Caco-2 (cell line): Measurements from ENCODE around the gene ABCA3. TPM values are rescaled to one million over a fixed set of nuclear protein-coding genes. Genes with fewer than 3 reads are reported as not detected.

ENCODE experiments used
- BruUV-seq: library from RNA; stranded (reverse); fragments of 400-500 nt; replicated peaks from 2 replicates; lab custom pipeline; 2021; lab: Mats Ljungman, UMichigan
- CTCF ChIA-PET: fragments of 300-600 bp; sonication (Branson Sonifier 250); formaldehyde crosslinking; loops from one replicate; lab custom pipeline; 2022; ENCODE audit warnings: antibody characterized with exemption; lab: Charles Lee
- POLR2A ChIA-PET: fragments of 300-600 bp; sonication (Branson Sonifier 250); formaldehyde crosslinking; loops from one replicate; lab custom pipeline; 2022; ENCODE audit warnings: antibody characterized with exemption; lab: Charles Lee
- DNase-seq, 2 experiments: peaks; one replicate each; pipeline versions ENCODE4 v3.0.0 to v3.0.0-alpha.2; 2020 to 2022
- H3K27me3 ChIP-seq: replicated peaks from 2 replicates; pipeline ENCODE4 v1.6.0; 2011; ENCODE audit warnings: low read length; ENCODE audit not compliant: control insufficient read depth, insufficient read depth
- H3K36me3 ChIP-seq: 2 replicates; pipeline ENCODE4 v1.5.1; 2011; ENCODE audit warnings: low read length; ENCODE audit not compliant: control insufficient read depth, insufficient read depth
- H3K4me1 ChIP-seq: fragments of 250-450 bp; sonication (Bioruptor Pico); 2 replicates; pipeline ENCODE4 v1.5.1; 2020; ENCODE audit warnings: mild to moderate bottlenecking
- H3K4me3 ChIP-seq: 2 replicates; pipeline ENCODE4 v1.5.1; 2011; ENCODE audit warnings: low read depth, mild to moderate bottlenecking, control low read depth, low read length
- H3K9me3 ChIP-seq: fragments of 250-450 bp; sonication (Bioruptor Pico); 2 replicates; pipeline ENCODE4 v1.5.1; 2020; ENCODE audit warnings: mild to moderate bottlenecking, moderate library complexity
- H3K27ac Mint-ChIP-seq: one replicate; pipeline ENCODE4 v1.8.0; 2022; ENCODE audit warnings: mixed read lengths; ENCODE audit not compliant: unreplicated experiment
- H3K27me3 Mint-ChIP-seq: one replicate; pipeline ENCODE4 v1.8.0; 2022; ENCODE audit warnings: mixed read lengths; ENCODE audit not compliant: insufficient read depth, unreplicated experiment
- H3K36me3 Mint-ChIP-seq: one replicate; pipeline ENCODE4 v1.8.0; 2022; ENCODE audit warnings: mild to moderate bottlenecking, mixed read lengths; ENCODE audit not compliant: insufficient read depth, unreplicated experiment
- H3K4me1 Mint-ChIP-seq: one replicate; pipeline ENCODE4 v1.8.0; 2022; ENCODE audit warnings: low read depth, mixed read lengths; ENCODE audit not compliant: unreplicated experiment
- H3K4me3 Mint-ChIP-seq: one replicate; pipeline ENCODE4 v1.8.0; 2022; ENCODE audit warnings: mild to moderate bottlenecking, moderate library complexity, mixed read lengths; ENCODE audit not compliant: unreplicated experiment
- H3K9me3 Mint-ChIP-seq: one replicate; pipeline ENCODE4 v1.8.0; 2022; ENCODE audit warnings: mixed read lengths; ENCODE audit not compliant: unreplicated experiment
- CTCF ChIP-seq, 2 experiments: fragments of 200-600 bp in 1 of 2; IDR thresholded peaks; 1 replicate in 1 of 2; 2 replicates in 1 of 2; pipeline versions ENCODE4 v1.5.1 to v1.8.0; 2011 to 2022; ENCODE audit warnings: antibody characterized with exemption in 1 of 2, control low read depth in 1 of 2, inconsistent platforms in 1 of 2, low read depth in 1 of 2, low read length in 1 of 2, mild to moderate bottlenecking in 1 of 2, moderate library complexity in 1 of 2; ENCODE audit not compliant: insufficient read depth in 1 of 2, severe bottlenecking in 1 of 2, unreplicated experiment in 1 of 2
- intact Hi-C: fragments of 100-400 bp; cut with micrococcal nuclease; formaldehyde crosslinking; loops from one replicate; pipeline ENCODE4 v1.10.0; 2022; ENCODE audit not compliant: unreplicated experiment
- total RNA-seq: library from RNA; stranded (reverse); gene quantifications from 2 replicates; pipeline ENCODE4 v1.2.3, GENCODE V29; 2022

ABCA3 gene
- total RNA-seq, 1 experiment from 2014 or later: 16.1 TPM

- peaks cover 6% of the 10 kb centered on the region for H3K36me3 Mint-ChIP-seq
- no peak for DNase-seq
- intact Hi-C loops: no loop called here
- H3K27ac Mint-ChIP-seq: no peak overlapping the region
- H3K4me1 Mint-ChIP-seq: no peaks in the 10 kb centered on the region
- TF ChIP-seq CTCF (IDR thresholded peaks at IDR 0.05; ENCODE audit: insufficient read depth in 1 of 2, low read depth in 1 of 2, low read length in 1 of 2, severe bottlenecking in 1 of 2, unreplicated experiment in 1 of 2): no peak
- Histone ChIP-seq H3K9me3 (no peaks in the 10 kb centered on the region), H3K4me1 (no peaks in the 10 kb centered on the region), H3K4me3 (no peak overlapping the region), H3K36me3 (no peaks in the 10 kb centered on the region), H3K27me3 (no peaks in the 10 kb centered on the region)
- H3K4me3 Mint-ChIP-seq: no peak overlapping the region
- no peaks in the 10 kb centered on the region for H3K9me3 Mint-ChIP-seq
- ChIA-PET POLR2A (interaction anchor here (0.8 kb wide), 1 partner anchor 29 kb away, joined by 3 read pairs; the partner anchor contains the start of gene ECI1), CTCF (no interaction called here)
- H3K27me3 Mint-ChIP-seq: peaks cover 3% of the 10 kb centered on the region
- BruUV-seq: no TSS peak
These were observed 60.1 kb downstream of the ABCA3 start for GRCh38 chr16:2280461-2280860.

GRCh38 chr16:2278956-2279800 is 61.4 kb downstream of the ABCA3 start:
- no TSS peak for BruUV-seq
- POLR2A ChIA-PET: interaction anchor here (0.5 kb wide), 1 partner anchor 27 kb away, joined by 3 read pairs; no protein-coding TSS in a partner anchor
- no peaks in the 10 kb centered on the region for H3K36me3 ChIP-seq

GRCh38 chr16:2278272-2278608 is 62.3 kb downstream of the ABCA3 start:
- peak in 1 of 2 experiments; percentile 21 for DNase-seq

More at GRCh38 chr16:2278956-2279800, 61.4 kb downstream of the ABCA3 start:
- H3K27ac Mint-ChIP-seq: no peak overlapping the region
- Histone ChIP-seq H3K4me3 (no peak overlapping the region), H3K4me1 (no peaks in the 10 kb centered on the region), H3K27me3 (no peaks in the 10 kb centered on the region), H3K9me3 (no peaks in the 10 kb centered on the region)
- H3K27me3 Mint-ChIP-seq: peaks cover 3% of the 10 kb centered on the region
- TF ChIP-seq CTCF (IDR thresholded peaks at IDR 0.05; ENCODE audit: insufficient read depth in 1 of 2, low read depth in 1 of 2, low read length in 1 of 2, severe bottlenecking in 1 of 2, unreplicated experiment in 1 of 2): no peak
- CTCF ChIA-PET: interaction anchor here (1.1 kb wide), 1 partner anchor 10 kb away, joined by 4 read pairs; no protein-coding TSS in a partner anchor
- no peaks in the 10 kb centered on the region for H3K4me1 Mint-ChIP-seq
- H3K4me3 Mint-ChIP-seq: no peak overlapping the region
- H3K36me3 Mint-ChIP-seq: peaks cover 6% of the 10 kb centered on the region
- H3K9me3 Mint-ChIP-seq: no peaks in the 10 kb centered on the region
- no peak for DNase-seq
- intact Hi-C loops: no loop called here

More at GRCh38 chr16:2278272-2278608, 62.3 kb downstream of the ABCA3 start:
- no TSS peak for BruUV-seq
- no peaks in the 10 kb centered on the region for H3K9me3 Mint-ChIP-seq
- CTCF ChIA-PET: no interaction called here
- peak in 1 of 2 experiments; percentile 19 for TF ChIP-seq CTCF (IDR thresholded peaks at IDR 0.05; ENCODE audit: insufficient read depth in 1 of 2, low read depth in 1 of 2, low read length in 1 of 2, severe bottlenecking in 1 of 2, unreplicated experiment in 1 of 2)
- H3K36me3 Mint-ChIP-seq: peaks cover 6% of the 10 kb centered on the region
- Histone ChIP-seq H3K36me3 (no peaks in the 10 kb centered on the region), H3K4me3 (no peak overlapping the region), H3K27me3 (no peaks in the 10 kb centered on the region), H3K4me1 (no peaks in the 10 kb centered on the region), H3K9me3 (no peaks in the 10 kb centered on the region)
- POLR2A ChIA-PET: no interaction called here
- H3K4me1 Mint-ChIP-seq: no peaks in the 10 kb centered on the region
- peaks cover 3% of the 10 kb centered on the region for H3K27me3 Mint-ChIP-seq
- intact Hi-C loops: no loop called here
- no peak overlapping the region for H3K4me3 Mint-ChIP-seq
- H3K27ac Mint-ChIP-seq: no peak overlapping the region
